OCI-LY1 (cell line): ENCODE data around the gene FKBP1A.

Experiments
- H2AFZ ChIP-seq: fragments of 200-600 bp; sonication (generic), shearing (Covaris generic); 2 replicates; pipeline ENCODE4 v1.6.0; 2014; ENCODE audit warnings: antibody characterized with exemption, mild to moderate bottlenecking, low read length
- H3F3A ChIP-seq: fragments of 200-600 bp; sonication (generic), shearing (Covaris generic); 2 replicates; pipeline ENCODE4 v1.6.0; 2014; ENCODE audit warnings: mild to moderate bottlenecking, antibody characterized with exemption, low read length, moderate library complexity; ENCODE audit not compliant: insufficient read depth
- H3K27ac ChIP-seq: fragments of 200-600 bp; sonication (generic); 2 replicates; pipeline ENCODE4 v1.5.1; 2014; ENCODE audit warnings: low read length, mixed run types, mild to moderate bottlenecking, low read depth; ENCODE audit not compliant: poor library complexity, severe bottlenecking
- H3K27me3 ChIP-seq: fragments of 200-600 bp; sonication (generic); 2 replicates; pipeline ENCODE4 v1.6.0; 2014; ENCODE audit warnings: antibody characterized with exemption, mild to moderate bottlenecking, low read length, moderate library complexity; ENCODE audit not compliant: insufficient read depth
- H3K36me3 ChIP-seq: fragments of 200-600 bp; sonication (generic); 2 replicates; pipeline ENCODE4 v1.6.1; 2014; ENCODE audit warnings: mild to moderate bottlenecking, antibody characterized with exemption, low read length, moderate library complexity, mixed read lengths; ENCODE audit not compliant: insufficient read depth
- H3K4me1 ChIP-seq: fragments of 200-600 bp; sonication (generic); 2 replicates; pipeline ENCODE4 v1.5.1; 2014; ENCODE audit warnings: mild to moderate bottlenecking, low read length, moderate library complexity; ENCODE audit not compliant: insufficient read depth, severe bottlenecking
- H3K4me2 ChIP-seq: fragments of 200-600 bp; sonication (generic), shearing (Covaris generic); 2 replicates; pipeline ENCODE4 v1.6.1; 2014; ENCODE audit warnings: low read length
- H3K4me3 ChIP-seq: fragments of 200-600 bp; sonication (generic); 2 replicates; pipeline ENCODE4 v1.5.1; 2014; ENCODE audit warnings: low read length, low read depth, mild to moderate bottlenecking, mixed read lengths; ENCODE audit not compliant: poor library complexity, severe bottlenecking
- H3K79me2 ChIP-seq: fragments of 200-600 bp; shearing (Covaris generic); 2 replicates; pipeline ENCODE4 v1.6.1; 2016; ENCODE audit warnings: mixed run types, low read length, mixed read lengths; ENCODE audit not compliant: insufficient read depth
- H3K9ac ChIP-seq: fragments of 200-600 bp; sonication (generic), shearing (Covaris generic); 2 replicates; pipeline ENCODE4 v1.6.1; 2014; ENCODE audit warnings: mild to moderate bottlenecking, low read length, mixed read lengths
- H3K9me2 ChIP-seq: fragments of 200-600 bp; sonication (generic), shearing (Covaris generic); 2 replicates; pipeline ENCODE4 v1.6.1; 2014; ENCODE audit warnings: low read depth, mild to moderate bottlenecking, low read length, mixed read lengths
- H3K9me3 ChIP-seq: fragments of 200-600 bp; shearing (Covaris generic); 2 replicates; pipeline ENCODE4 v1.6.1; 2014; ENCODE audit warnings: low read length, mixed read lengths
- H4K20me1 ChIP-seq: fragments of 200-600 bp; sonication (generic), shearing (Covaris generic); 2 replicates; pipeline ENCODE4 v1.6.0; 2016; ENCODE audit warnings: mild to moderate bottlenecking, low read length; ENCODE audit not compliant: insufficient read depth
- CTCF ChIP-seq: fragments of 200-600 bp; sonication (generic), shearing (Covaris generic); IDR thresholded peaks from 2 replicates; pipeline ENCODE4 v1.5.1; 2017; ENCODE audit warnings: mild to moderate bottlenecking, antibody characterized with exemption, low read length, moderate library complexity, mixed read lengths
- EZH2 ChIP-seq: fragments of 200-600 bp; sonication (generic), shearing (Covaris generic); IDR thresholded peaks from 2 replicates; pipeline ENCODE4 v1.8.0; 2017; ENCODE audit warnings: borderline replicate concordance, mixed run types, mild to moderate bottlenecking, antibody characterized with exemption, low read length, moderate library complexity, mixed read lengths

Gene FKBP1A

GRCh38 chr20:1357921-1358671 is 34.8 kb downstream of the FKBP1A start:
- no peaks in the 10 kb centered on the region for H3K9me2 ChIP-seq
- H3K9me3 ChIP-seq, result 0 out of 2 replicates have a peak, but pooled peaks cover 7% of the 10 kb centered on the region
- TF ChIP-seq CTCF, result no peak
- no peak for TF ChIP-seq EZH2
- peaks cover 82% of the 10 kb centered on the region for H3K36me3 ChIP-seq
- no peak overlapping the region for H2AFZ ChIP-seq
- no peaks in the 10 kb centered on the region for H3K27me3 ChIP-seq
- H3K4me3 ChIP-seq, result no peak overlapping the region
- no peak overlapping the region for H3K9ac ChIP-seq
- H3K27ac ChIP-seq, result no peak overlapping the region
- no peak overlapping the region for H3K4me2 ChIP-seq
- H3K4me1 ChIP-seq, result no peaks in the 10 kb centered on the region
- peaks cover 11% of the 10 kb centered on the region; the same call in 1 of the 2 replicates for H3K79me2 ChIP-seq
- no peaks in the 10 kb centered on the region for H4K20me1 ChIP-seq
- no peaks in the 10 kb centered on the region for H3F3A ChIP-seq

GRCh38 chr20:1353956-1354355 is 38.9 kb downstream of the FKBP1A start:
- 0 out of 2 replicates have a peak, but pooled peaks cover 9% of the 10 kb centered on the region for H3K9me3 ChIP-seq
- H3K4me1 ChIP-seq, result no peaks in the 10 kb centered on the region
- peaks cover 65% of the 10 kb centered on the region for H3K36me3 ChIP-seq
- H4K20me1 ChIP-seq, result no peaks in the 10 kb centered on the region
- H3K79me2 ChIP-seq, result peaks cover 17% of the 10 kb centered on the region; the same call in 1 of the 2 replicates
- no peak overlapping the region for H3K4me3 ChIP-seq
- no peak overlapping the region for H3K9ac ChIP-seq
- H2AFZ ChIP-seq, result no peak overlapping the region
- H3K9me2 ChIP-seq, result no peaks in the 10 kb centered on the region
- TF ChIP-seq EZH2 (no peak), CTCF (no peak)
- H3K27ac ChIP-seq, result no peak overlapping the region
- H3F3A ChIP-seq, result no peaks in the 10 kb centered on the region
- no peaks in the 10 kb centered on the region for H3K27me3 ChIP-seq
- no peak overlapping the region for H3K4me2 ChIP-seq

GRCh38 chr20:1346315-1346969 is 46.4 kb downstream of the FKBP1A start:
- no peak overlapping the region for H2AFZ ChIP-seq
- H3K9ac ChIP-seq, result no peak overlapping the region
- no peaks in the 10 kb centered on the region for H4K20me1 ChIP-seq
- TF ChIP-seq CTCF, result no peak
- TF ChIP-seq EZH2, result no peak
- no peaks in the 10 kb centered on the region for H3K4me1 ChIP-seq
- H3K27me3 ChIP-seq, result no peaks in the 10 kb centered on the region
- no peaks in the 10 kb centered on the region for H3F3A ChIP-seq
- H3K27ac ChIP-seq, result no peak overlapping the region
- H3K9me3 ChIP-seq, result 0 out of 2 replicates have a peak, but pooled peaks cover 10% of the 10 kb centered on the region
- H3K4me2 ChIP-seq, result no peak overlapping the region
- peaks cover 7% of the 10 kb centered on the region; the same call in 1 of the 2 replicates for H3K36me3 ChIP-seq
- peaks cover 2% of the 10 kb centered on the region; the same call in 1 of the 2 replicates for H3K79me2 ChIP-seq
- no peaks in the 10 kb centered on the region for H3K9me2 ChIP-seq
- H3K4me3 ChIP-seq, result no peak overlapping the region
